Measurements from ENCODE around the gene SFMBT2.

Gene SFMBT2

GRCh38 chr10:7433861-7434260 lies 23.0 kb upstream of the SFMBT2 start:
- TF ChIP-seq CTCF (IDR thresholded peaks at IDR 0.05): no peak

GRCh38 chr10:7432884-7433726 lies 22.3 kb upstream of the SFMBT2 start:
- TF ChIP-seq CTCF (IDR thresholded peaks at IDR 0.05): no peak

- TF ChIP-seq CTCF (IDR thresholded peaks at IDR 0.05): no peak
Observed at GRCh38 chr10:7428673-7429350, 18.0 kb upstream of the SFMBT2 start.

GRCh38 chr10:7426349-7426748 lies 15.5 kb upstream of the SFMBT2 start:
- no peak for TF ChIP-seq CTCF (IDR thresholded peaks at IDR 0.05)

GRCh38 chr10:7425691-7426090 lies 14.9 kb upstream of the SFMBT2 start:
- TF ChIP-seq CTCF (IDR thresholded peaks at IDR 0.05): no peak

GRCh38 chr10:7424919-7425318 lies 14.1 kb upstream of the SFMBT2 start:
- TF ChIP-seq CTCF (IDR thresholded peaks at IDR 0.05): no peak

GRCh38 chr10:7424315-7424714 lies 13.5 kb upstream of the SFMBT2 start:
- no peak for TF ChIP-seq CTCF (IDR thresholded peaks at IDR 0.05)

All from LNCAP (cell line).